HL-60 (cell line): ENCODE measurements around the gene ENTR1.

ENCODE experiments used
- DNase-seq, 2 experiments: peaks; one replicate each; pipeline ENCODE4 v3.0.0-alpha.2; 2010 to 2020; ENCODE audit warnings: low read depth in 1 of 2, low spot score in 1 of 2
- H3K27ac ChIP-seq: fragments of 250-450 bp; sonication (Bioruptor Pico); replicated peaks from 2 replicates; pipeline ENCODE4 v1.5.1; 2020; ENCODE audit warnings: mild to moderate bottlenecking, moderate library complexity
- H3K27me3 ChIP-seq: fragments of 250-450 bp; sonication (Bioruptor Pico); 2 replicates; pipeline ENCODE4 v1.5.1; 2021; ENCODE audit warnings: mild to moderate bottlenecking, moderate library complexity; ENCODE audit not compliant: insufficient read depth, poor library complexity, severe bottlenecking
- H3K4me3 ChIP-seq: replicated peaks from 2 replicates; pipeline ENCODE4 v1.5.1; 2011; ENCODE audit warnings: mild to moderate bottlenecking, control low read depth, low read length; ENCODE audit not compliant: insufficient read depth
- CTCF ChIP-seq: IDR thresholded peaks from one replicate; pipeline ENCODE4 v1.5.1; 2011; ENCODE audit warnings: low read length, control low read depth, inconsistent platforms; ENCODE audit not compliant: insufficient read depth
- GABPA ChIP-seq: IDR thresholded peaks from 2 replicates; pipeline ENCODE4 v1.6.1; 2012; ENCODE audit warnings: low read depth
- POLR2AphosphoS5 ChIP-seq: IDR thresholded peaks from 2 replicates; pipeline ENCODE4 v1.6.1; 2012; ENCODE audit warnings: low read depth
- REST ChIP-seq: IDR thresholded peaks from 2 replicates; pipeline ENCODE4 v1.6.1; 2012; ENCODE audit warnings: low read depth; ENCODE audit not compliant: insufficient replicate concordance
- SPI1 ChIP-seq: IDR thresholded peaks from 2 replicates; pipeline ENCODE4 v1.6.1; 2012; ENCODE audit warnings: low read depth, mild to moderate bottlenecking, borderline replicate concordance

Gene ENTR1

GRCh38 chr9:136377341-136378169 lies 32.9 kb downstream of the ENTR1 start:
- Histone ChIP-seq H3K4me3 (peak overlapping the region; percentile 24), H3K27me3 (no peaks in the 10 kb centered on the region), H3K27ac (peak overlapping the region; percentile 88)
- TF ChIP-seq POLR2AphosphoS5 (peak; percentile 77), GABPA (no peak), SPI1 (peak; percentile 82)
- DNase-seq = peak; percentile 90 to 94

GRCh38 chr9:136376457-136376856 lies 34.0 kb downstream of the ENTR1 start:
- DNase-seq = no peak
- TF ChIP-seq REST = no peak
- no peak for TF ChIP-seq GABPA
- TF ChIP-seq POLR2AphosphoS5 = no peak; the same call in none of the 2 replicates
- TF ChIP-seq SPI1 = no peak
- TF ChIP-seq CTCF = no peak
- peak overlapping the region; percentile 88 for H3K27ac ChIP-seq
- H3K4me3 ChIP-seq = no peak overlapping the region; the same call in 1 of the 2 replicates
- no peaks in the 10 kb centered on the region for H3K27me3 ChIP-seq

GRCh38 chr9:136375096-136375495 lies 35.3 kb downstream of the ENTR1 start:
- H3K27ac ChIP-seq = peak overlapping the region; percentile 91
- DNase-seq = no peak
- H3K4me3 ChIP-seq = no peak overlapping the region
- H3K27me3 ChIP-seq = no peaks in the 10 kb centered on the region
- TF ChIP-seq REST = no peak

- TF ChIP-seq POLR2AphosphoS5 (no peak), REST (no peak), CTCF (no peak), SPI1 (no peak), GABPA (no peak)
- DNase-seq = no peak
- no peak overlapping the region; the same call in 1 of the 2 replicates for H3K4me3 ChIP-seq
- no peaks in the 10 kb centered on the region for H3K27me3 ChIP-seq
- peak overlapping the region; percentile 91 for H3K27ac ChIP-seq
These were observed 36.2 kb downstream of the ENTR1 start for GRCh38 chr9:136374183-136374575.
